Ovary (tissue), 9 donors: ENCODE data around the gene SLC38A10. TPM values are rescaled to one million over a fixed set of nuclear protein-coding genes. Genes with fewer than 3 reads are reported as not detected.

Source experiments
- DNase-seq, 5 donors: peaks; one replicate each; pipeline ENCODE4 v3.0.0-alpha.2; 2019 to 2020
- H3K27ac ChIP-seq, 2 donors: fragments of 200-600 bp; one replicate each; pipeline versions ENCODE4 v1.5.1 to v1.8.0; 2019 to 2022
- H3K27me3 ChIP-seq: fragments of 200-600 bp; one replicate; pipeline ENCODE4 v1.8.0; 2022
- H3K36me3 ChIP-seq: fragments of 200-600 bp; sonication (generic); one replicate; pipeline ENCODE4 v1.5.1; 2019
- H3K4me1 ChIP-seq: one replicate; pipeline ENCODE4 v1.8.1; 2013; ENCODE audit warnings: mild to moderate bottlenecking, moderate library complexity; ENCODE audit not compliant: insufficient read depth
- H3K4me3 ChIP-seq: fragments of 200-600 bp; sonication (generic); one replicate; pipeline ENCODE4 v1.5.1; 2017
- H3K9me3 ChIP-seq, 2 donors: fragments of 200-600 bp in 1 of 2; sonication (generic) in 1 of 2; one replicate each; pipeline versions ENCODE4 v1.5.1 to v1.8.1; 2013 to 2019; ENCODE audit warnings: mild to moderate bottlenecking in 1 of 2, moderate library complexity in 1 of 2
- EP300 ChIP-seq: sonication (generic); formaldehyde crosslinking; IDR thresholded peaks from one replicate; pipeline ENCODE4 v1.6.1; 2017; ENCODE audit warnings: antibody characterized with exemption
- POLR2A ChIP-seq: fragments of 450-650 bp; IDR thresholded peaks from one replicate; pipeline ENCODE4 v1.6.1; 2017; ENCODE audit warnings: antibody characterized with exemption, mild to moderate bottlenecking, moderate library complexity
- WGBS, 3 donors: extraction: QIAGEN DNeasy Blood & Tissue Kit in 1 of 3; methylation state at CpG; one replicate each; pipeline versions ENCODE4 v1.1.5 to v1.1.7; 2013 to 2017; 5-methylcytosine and 5-hydroxymethylcytosine counted together
- intact Hi-C, 4 donors: fragments of 100-400 bp; cut with DNase I; formaldehyde crosslinking; loops; one replicate each; pipeline versions ENCODE4 v1.11.0 to v1.15.1; 2022 to 2023
- polyA plus RNA-seq, 2 donors: library from polyadenylated mRNA; stranded (reverse); fragments of 200-250 nt in 1 of 2; fragments of 350-450 nt in 1 of 2; fragmentation: Illumina TruSeq in 1 of 2; extraction: RNeasy Lipid Tissue Mini Kit (QIAGEN cat#74804) in 1 of 2; gene quantifications; one replicate each; pipeline ENCODE4 v1.2.3, GENCODE V29; 2013 to 2014
- total RNA-seq, 7 donors: library from RNA; depleted of rRNA in 2 of 7; stranded (reverse); fragments of >200 nt in 2 of 7; fragmentation: NEBNext Ultra II Directional in 3 of 7; extraction: Animal tissue kit (Norgen Biotek cat#: 25700) in 3 of 7; gene quantifications; one replicate each; pipeline versions ENCODE4 v1.1.0 to v1.2.4, GENCODE V29; 2016 to 2023
- TF ChIP-seq, protein P1 (sequence below), 3 donors: fragments of 450-650 bp in 2 of 3; fragments of 200-600 bp in 1 of 3; IDR thresholded peaks; one replicate each; pipeline versions ENCODE4 v1.5.1 to v1.8.0; 2016 to 2022; ENCODE audit warnings: antibody characterized with exemption in 3 of 3, mild to moderate bottlenecking in 1 of 3
- donor health status: DM: no; HTN: no; CAD: no; lungs with moderate emphysema.
- donor health status: DM: no; HTN: no; CAD: no.
- donor health status: Bipolar disorder and iron deficiency.
- donor health status: DM: yes; HTN: yes; CAD: no.
- donor health status: DM: no; HTN: no; CAD: no.
- donor health status: DM: yes; HTN: yes; CAD: no.

Gene SLC38A10
- total and polyA plus RNA-seq, 9 donors = 11.5 to 75.7 (median 64.3) TPM

- Histone ChIP-seq H3K27me3 (no peaks in the 10 kb centered on the region), H3K36me3 (no peaks in the 10 kb centered on the region), H3K9me3 (no peaks in the 10 kb centered on the region), H3K4me1 (peaks cover 11% of the 10 kb centered on the region), H3K4me3 (no peak overlapping the region), H3K27ac (peak overlapping the region; percentile 49 to 88)
- TF ChIP-seq, protein P1, sequence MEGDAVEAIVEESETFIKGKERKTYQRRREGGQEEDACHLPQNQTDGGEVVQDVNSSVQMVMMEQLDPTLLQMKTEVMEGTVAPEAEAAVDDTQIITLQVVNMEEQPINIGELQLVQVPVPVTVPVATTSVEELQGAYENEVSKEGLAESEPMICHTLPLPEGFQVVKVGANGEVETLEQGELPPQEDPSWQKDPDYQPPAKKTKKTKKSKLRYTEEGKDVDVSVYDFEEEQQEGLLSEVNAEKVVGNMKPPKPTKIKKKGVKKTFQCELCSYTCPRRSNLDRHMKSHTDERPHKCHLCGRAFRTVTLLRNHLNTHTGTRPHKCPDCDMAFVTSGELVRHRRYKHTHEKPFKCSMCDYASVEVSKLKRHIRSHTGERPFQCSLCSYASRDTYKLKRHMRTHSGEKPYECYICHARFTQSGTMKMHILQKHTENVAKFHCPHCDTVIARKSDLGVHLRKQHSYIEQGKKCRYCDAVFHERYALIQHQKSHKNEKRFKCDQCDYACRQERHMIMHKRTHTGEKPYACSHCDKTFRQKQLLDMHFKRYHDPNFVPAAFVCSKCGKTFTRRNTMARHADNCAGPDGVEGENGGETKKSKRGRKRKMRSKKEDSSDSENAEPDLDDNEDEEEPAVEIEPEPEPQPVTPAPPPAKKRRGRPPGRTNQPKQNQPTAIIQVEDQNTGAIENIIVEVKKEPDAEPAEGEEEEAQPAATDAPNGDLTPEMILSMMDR (IDR thresholded peaks at IDR 0.05) = no peak
- no peak for TF ChIP-seq EP300
- TF ChIP-seq POLR2A = no peak
- intact Hi-C loops = no loop called here
- DNase-seq = peak in 2 of 5 donors; percentile 59 to 63
- 48 to 58% (median 50%) methylated on average over 12 to 14 of the region's 14 CpGs for WGBS, 3 donors
Measured at GRCh38 chr17:81328489-81328888, 33.4 kb upstream of the SLC38A10 start.

GRCh38 chr17:81325714-81326358 lies 30.7 kb upstream of the SLC38A10 start:
- 77 to 88% (median 81%) methylated on average over 14 of the region's 14 CpGs for WGBS, 3 donors
- DNase-seq = no peak
- no peak overlapping the region for H3K4me3 ChIP-seq
- H3K36me3 ChIP-seq = no peaks in the 10 kb centered on the region
- TF ChIP-seq POLR2A (no peak), EP300 (no peak)
- TF ChIP-seq, protein P1 (IDR thresholded peaks at IDR 0.05) = no peak
- intact Hi-C loops = no loop called here
- H3K27ac ChIP-seq = no peak overlapping the region
- H3K4me1 ChIP-seq = peaks cover 11% of the 10 kb centered on the region
- H3K9me3 ChIP-seq = no peaks in the 10 kb centered on the region
- no peaks in the 10 kb centered on the region for H3K27me3 ChIP-seq

DNA sequence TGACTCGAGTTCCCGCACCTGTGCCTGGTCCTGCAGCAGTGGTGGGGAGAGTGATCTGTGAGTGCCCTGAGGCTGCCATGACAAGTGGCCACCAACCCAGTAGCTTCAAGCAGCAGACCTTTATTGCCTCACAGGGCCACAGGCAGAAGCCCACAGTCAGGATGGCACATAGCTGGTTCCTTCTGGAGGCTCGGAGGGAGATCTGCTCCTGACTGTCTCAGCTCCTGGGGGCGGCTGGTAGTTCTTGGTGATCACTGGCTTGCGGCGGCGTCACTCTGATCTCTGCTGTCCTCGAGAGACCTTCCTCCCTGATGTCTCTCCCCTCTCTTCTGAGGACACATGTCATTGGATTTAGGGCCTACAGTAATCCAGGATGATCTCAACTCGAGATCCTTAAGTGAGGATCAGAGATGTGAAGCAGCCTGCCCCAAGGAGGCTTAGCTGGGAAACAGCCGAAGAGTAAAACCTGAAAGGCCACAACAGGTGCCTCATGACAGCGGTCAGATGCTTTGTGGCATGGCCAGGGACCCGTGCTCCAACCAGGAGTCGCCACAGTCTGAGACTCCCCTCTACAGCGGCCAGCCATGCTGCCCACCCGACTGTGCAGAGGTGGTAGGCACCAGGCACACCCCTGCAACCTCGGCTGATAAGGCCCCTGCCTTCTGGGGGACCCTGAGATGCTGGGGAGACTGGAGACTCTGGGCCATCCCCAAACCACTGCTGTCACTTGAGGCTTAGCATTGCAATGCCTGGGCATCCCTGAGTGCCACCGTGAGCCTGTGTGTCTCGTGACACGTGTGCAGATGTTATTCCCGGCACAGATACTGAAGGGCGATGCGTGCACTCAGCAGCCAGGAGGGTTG lies 30.0 kb upstream of the SLC38A10 start:
- H3K27me3 ChIP-seq = no peaks in the 10 kb centered on the region
- DNase-seq = no peak
- H3K4me3 ChIP-seq = no peak overlapping the region
- no peak for TF ChIP-seq EP300
- no peak for TF ChIP-seq POLR2A
- TF ChIP-seq, protein P1 (IDR thresholded peaks at IDR 0.05) = no peak
- peaks cover 10% of the 10 kb centered on the region for H3K4me1 ChIP-seq
- intact Hi-C loops = no loop called here
- no peak overlapping the region for H3K27ac ChIP-seq
- WGBS, 3 donors = 87 to 94% (median 92%) methylated on average over 20 to 22 of the region's 22 CpGs
- H3K36me3 ChIP-seq = no peaks in the 10 kb centered on the region
- no peaks in the 10 kb centered on the region for H3K9me3 ChIP-seq

DNA sequence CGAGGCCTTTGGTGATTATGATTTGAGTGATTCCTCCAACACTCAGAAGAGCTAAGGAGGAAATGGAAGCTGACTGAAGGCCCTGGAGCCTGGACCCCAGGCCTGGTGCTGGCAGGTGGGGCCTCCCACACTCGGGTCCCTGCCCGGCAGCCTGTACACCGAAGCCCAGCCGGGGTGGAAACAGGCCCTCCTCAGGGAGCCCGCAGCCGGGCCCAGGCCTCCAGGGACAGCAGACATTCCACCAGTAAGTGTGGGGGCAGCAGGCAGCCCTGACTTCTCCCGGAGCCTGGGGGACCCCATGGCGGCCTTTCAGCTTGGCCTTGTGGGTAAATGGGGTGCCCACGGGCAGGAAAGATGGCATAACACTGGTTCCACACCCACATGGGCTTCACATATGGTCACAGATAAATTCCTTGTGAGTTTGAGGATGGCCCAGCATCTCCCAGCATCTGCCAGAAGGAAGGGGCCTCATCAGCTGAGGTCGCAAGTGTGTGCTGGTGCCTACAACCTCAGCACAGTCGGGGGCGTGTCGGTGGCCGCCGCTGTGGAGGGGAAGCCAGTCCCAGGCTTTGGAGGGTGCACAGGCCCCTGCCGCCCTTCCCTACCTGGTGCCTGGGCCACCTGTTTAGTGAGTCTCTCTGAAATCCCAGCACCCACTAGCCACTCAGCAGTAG lies 29.2 kb upstream of the SLC38A10 start:
- WGBS, 3 donors = 86 to 90% (median 88%) methylated on average over 16 to 17 of the region's 17 CpGs
- no peaks in the 10 kb centered on the region for H3K27me3 ChIP-seq
- intact Hi-C loops = no loop called here
- no peak overlapping the region for H3K4me3 ChIP-seq
- no peaks in the 10 kb centered on the region for H3K36me3 ChIP-seq
- no peak for TF ChIP-seq POLR2A
- TF ChIP-seq, protein P1 (IDR thresholded peaks at IDR 0.05) = no peak
- no peak for TF ChIP-seq EP300
- no peak overlapping the region for H3K27ac ChIP-seq
- DNase-seq = no peak
- no peaks in the 10 kb centered on the region for H3K9me3 ChIP-seq
- H3K4me1 ChIP-seq = peaks cover 4% of the 10 kb centered on the region
